ENCODE data around the gene THOP1.

THOP1 gene

GRCh38 chr19:2785244-2785997, at the start of gene THOP1:
Gene THOP1, plus strand, starts transcription at chr19:2785503. Its CDS starts 160 bp downstream, at chr19:2785663.
- peak; percentile 97 to 100 for DNase-seq (ENCODE audit: low read depth in 2 of 2)

- DNase-seq (ENCODE audit: low read depth in 2 of 2) = no peak
Observed at GRCh38 chr19:2736550-2737190, 48.6 kb upstream of the THOP1 start.

GRCh38 chr19:2739602-2740313, 45.5 kb upstream of the THOP1 start, which contains the start of gene SLC39A3:
Gene SLC39A3, minus strand, starts transcription at chr19:2740017. Its CDS starts 2,760 bp downstream, at chr19:2737257.
- peak; percentile 99 for DNase-seq (ENCODE audit: low read depth in 2 of 2)

GRCh38 chr19:2740314-2740656, 45.0 kb upstream of the THOP1 start:
- no peak for DNase-seq (ENCODE audit: low read depth in 2 of 2)

GRCh38 chr19:2743099-2743498, 42.2 kb upstream of the THOP1 start:
- no peak for DNase-seq (ENCODE audit: low read depth in 2 of 2)

- no peak for DNase-seq (ENCODE audit: low read depth in 2 of 2)
Observed at GRCh38 chr19:2744113-2744512, 41.2 kb upstream of the THOP1 start.

GRCh38 chr19:2747349-2747748, 38.0 kb upstream of the THOP1 start:
- DNase-seq (ENCODE audit: low read depth in 2 of 2) = no peak

GRCh38 chr19:2750808-2751437, 34.4 kb upstream of the THOP1 start:
- DNase-seq (ENCODE audit: low read depth in 2 of 2) = no peak

GRCh38 chr19:2751438-2751830, 33.9 kb upstream of the THOP1 start:
- no peak for DNase-seq (ENCODE audit: low read depth in 2 of 2)

- DNase-seq (ENCODE audit: low read depth in 2 of 2) = no peak
Observed at GRCh38 chr19:2754659-2755447, 30.4 kb upstream of the THOP1 start.

GRCh38 chr19:2755448-2755705, 29.9 kb upstream of the THOP1 start:
- DNase-seq (ENCODE audit: low read depth in 2 of 2) = no peak

- DNase-seq (ENCODE audit: low read depth in 2 of 2) = no peak
Observed at GRCh38 chr19:2755811-2756210, 29.5 kb upstream of the THOP1 start.

- DNase-seq (ENCODE audit: low read depth in 2 of 2) = no peak
Observed at GRCh38 chr19:2756477-2756876, 28.8 kb upstream of the THOP1 start.

- no peak for DNase-seq (ENCODE audit: low read depth in 2 of 2)
Observed at GRCh38 chr19:2756921-2757881, 28.1 kb upstream of the THOP1 start.

GRCh38 chr19:2758601-2759313, 26.5 kb upstream of the THOP1 start:
- no peak for DNase-seq (ENCODE audit: low read depth in 2 of 2)

GRCh38 chr19:2759362-2759761, 25.9 kb upstream of the THOP1 start:
- no peak for DNase-seq (ENCODE audit: low read depth in 2 of 2)

- no peak for DNase-seq (ENCODE audit: low read depth in 2 of 2)
Observed at GRCh38 chr19:2759965-2760364, 25.3 kb upstream of the THOP1 start.

- DNase-seq (ENCODE audit: low read depth in 2 of 2) = no peak
Observed at GRCh38 chr19:2761309-2761677, 24.0 kb upstream of the THOP1 start.

- DNase-seq (ENCODE audit: low read depth in 2 of 2) = no peak
Observed at GRCh38 chr19:2761876-2762782, 23.2 kb upstream of the THOP1 start.

Data from activated CD8-positive, alpha-beta memory T cell treated with anti-CD3 and anti-CD28 coated beads for 4 hours (primary cell).